ENCODE results near the gene FGB. TPM values are rescaled to one million over a fixed set of nuclear protein-coding genes. Genes with fewer than 3 reads are reported as not detected.

Gene FGB
- total RNA-seq, 1 donor = not detected

DNA sequence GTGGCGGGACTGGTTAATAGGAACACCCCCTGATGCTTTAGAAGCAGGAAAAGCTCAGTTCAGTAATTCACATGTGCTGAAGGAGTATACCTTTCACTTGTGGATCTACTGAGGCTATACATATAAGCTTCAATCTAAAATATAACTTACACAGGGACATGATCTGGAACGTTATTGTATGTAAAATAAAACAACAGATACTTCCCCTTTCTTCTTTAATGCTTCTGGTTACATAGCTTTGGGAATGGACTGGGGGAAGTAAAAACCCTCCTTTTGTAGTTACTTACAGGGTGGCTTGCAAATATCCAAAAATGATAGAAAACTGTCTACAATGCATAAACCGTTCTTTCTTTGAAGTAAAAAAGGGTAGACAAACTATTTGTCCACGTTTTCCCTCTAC, 47.8 kb downstream of the FGB start:
- no peak overlapping the region for H3K4me3 ChIP-seq (ENCODE audit: low read depth, low read length)
- TF ChIP-seq, protein P1, sequence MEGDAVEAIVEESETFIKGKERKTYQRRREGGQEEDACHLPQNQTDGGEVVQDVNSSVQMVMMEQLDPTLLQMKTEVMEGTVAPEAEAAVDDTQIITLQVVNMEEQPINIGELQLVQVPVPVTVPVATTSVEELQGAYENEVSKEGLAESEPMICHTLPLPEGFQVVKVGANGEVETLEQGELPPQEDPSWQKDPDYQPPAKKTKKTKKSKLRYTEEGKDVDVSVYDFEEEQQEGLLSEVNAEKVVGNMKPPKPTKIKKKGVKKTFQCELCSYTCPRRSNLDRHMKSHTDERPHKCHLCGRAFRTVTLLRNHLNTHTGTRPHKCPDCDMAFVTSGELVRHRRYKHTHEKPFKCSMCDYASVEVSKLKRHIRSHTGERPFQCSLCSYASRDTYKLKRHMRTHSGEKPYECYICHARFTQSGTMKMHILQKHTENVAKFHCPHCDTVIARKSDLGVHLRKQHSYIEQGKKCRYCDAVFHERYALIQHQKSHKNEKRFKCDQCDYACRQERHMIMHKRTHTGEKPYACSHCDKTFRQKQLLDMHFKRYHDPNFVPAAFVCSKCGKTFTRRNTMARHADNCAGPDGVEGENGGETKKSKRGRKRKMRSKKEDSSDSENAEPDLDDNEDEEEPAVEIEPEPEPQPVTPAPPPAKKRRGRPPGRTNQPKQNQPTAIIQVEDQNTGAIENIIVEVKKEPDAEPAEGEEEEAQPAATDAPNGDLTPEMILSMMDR (IDR thresholded peaks at IDR 0.05; ENCODE audit: insufficient read depth, low read length) = no peak
- no peak for DNase-seq (ENCODE audit: low read depth)

DNA sequence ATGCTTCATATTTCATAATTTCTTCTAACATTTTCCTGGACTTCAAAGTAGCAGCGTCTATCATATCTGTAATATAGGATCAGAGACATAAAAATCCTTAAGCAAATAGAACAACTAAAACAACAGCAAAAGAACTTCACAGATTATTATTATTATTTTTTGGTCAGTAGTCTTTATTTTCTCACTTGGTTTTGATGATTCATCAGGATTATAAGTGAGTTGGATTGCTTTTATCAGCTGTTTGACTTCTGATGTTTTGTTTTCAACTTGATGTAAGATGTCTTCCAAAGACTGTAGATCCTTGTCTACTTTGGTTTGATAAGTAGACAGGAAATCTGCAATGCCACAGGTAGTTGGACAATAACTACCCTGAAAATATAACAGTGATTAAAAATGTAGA, 49.0 kb downstream of the FGB start:
- no peak for DNase-seq (ENCODE audit: low read depth)
- TF ChIP-seq, protein P1 (IDR thresholded peaks at IDR 0.05; ENCODE audit: insufficient read depth, low read length) = no peak
- no peak overlapping the region for H3K4me3 ChIP-seq (ENCODE audit: low read depth, low read length)

DNA sequence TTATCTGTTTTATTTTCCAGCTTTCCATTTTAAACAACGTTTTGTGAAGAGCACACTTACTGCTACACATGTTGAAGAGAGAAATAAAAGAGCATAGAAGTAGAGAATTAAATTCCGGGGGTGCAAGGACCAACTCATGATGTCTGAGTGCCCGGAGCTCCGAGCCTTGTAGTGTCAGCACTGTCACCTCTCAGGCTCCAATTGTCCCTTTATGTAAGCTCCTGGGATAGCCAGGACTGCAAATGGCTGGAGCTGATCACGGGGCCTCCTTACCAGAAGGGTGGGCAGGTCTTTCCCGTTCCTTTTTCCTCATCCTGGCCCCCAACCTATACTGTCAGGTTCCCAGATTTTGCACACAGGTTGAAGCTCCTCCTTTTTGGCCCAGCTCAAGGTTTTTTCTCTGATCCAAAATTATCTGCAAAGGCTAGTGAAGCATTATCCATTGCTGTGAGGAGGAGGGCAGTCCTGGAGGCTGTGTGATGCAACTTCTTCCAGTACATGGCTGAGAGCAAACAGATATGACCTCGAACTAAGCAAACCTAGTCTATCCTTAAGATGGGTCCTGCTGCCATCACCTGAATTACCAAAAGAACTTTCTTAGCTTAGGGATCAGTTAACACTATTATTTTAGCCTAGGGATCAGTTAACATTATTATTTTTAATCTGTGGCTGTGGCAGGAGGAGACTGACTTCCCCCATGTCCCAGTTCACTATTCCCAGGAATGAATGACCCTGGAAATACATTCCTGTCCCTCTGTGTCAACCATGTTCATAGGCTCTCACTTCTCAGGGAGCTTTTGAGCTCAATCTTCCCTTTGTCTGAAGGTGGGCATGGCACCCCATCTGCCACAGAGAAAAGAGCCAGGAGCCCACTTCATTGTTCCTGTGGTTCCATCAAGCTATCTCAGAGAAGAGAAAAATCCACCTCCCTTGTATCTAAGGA, 49.9 kb downstream of the FGB start, which contains the start of gene FGG:
TSS of gene FGG (minus strand) at position 185 of the 943 bp plus-strand sequence. CDS start at position 138, 47 bp downstream.
- DNase-seq (ENCODE audit: low read depth) = no peak
- TF ChIP-seq, protein P1 (IDR thresholded peaks at IDR 0.05; ENCODE audit: insufficient read depth, low read length) = no peak

DNA sequence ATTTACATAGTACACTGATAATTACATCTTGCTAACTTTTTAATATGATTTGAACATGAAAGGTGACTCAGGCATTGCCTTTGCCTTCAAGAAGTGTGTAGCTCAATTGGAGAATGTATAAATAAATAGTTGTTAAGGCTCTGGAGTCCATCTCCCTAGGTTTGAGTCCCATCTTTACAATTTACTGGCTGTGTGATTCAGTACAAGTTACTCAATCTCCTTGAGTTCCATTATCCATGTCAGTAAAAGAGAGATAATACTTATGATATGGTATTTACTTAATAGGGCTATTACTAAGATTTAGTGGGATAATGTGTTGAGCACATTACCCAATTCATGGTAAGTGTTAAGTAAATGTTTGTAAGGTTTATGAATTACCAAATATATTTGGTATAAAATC, 51.5 kb downstream of the FGB start:
- no peak for DNase-seq (ENCODE audit: low read depth)
- TF ChIP-seq, protein P1 (IDR thresholded peaks at IDR 0.05; ENCODE audit: insufficient read depth, low read length) = no peak
- H3K4me3 ChIP-seq (ENCODE audit: low read depth, low read length) = no peak overlapping the region

More for the DNA sequence above, 49.9 kb downstream of the FGB start, which contains the start of gene FGG:
- no peak within 1 kb of the TSS for H3K4me3 ChIP-seq (ENCODE audit: low read depth, low read length)

DNA sequence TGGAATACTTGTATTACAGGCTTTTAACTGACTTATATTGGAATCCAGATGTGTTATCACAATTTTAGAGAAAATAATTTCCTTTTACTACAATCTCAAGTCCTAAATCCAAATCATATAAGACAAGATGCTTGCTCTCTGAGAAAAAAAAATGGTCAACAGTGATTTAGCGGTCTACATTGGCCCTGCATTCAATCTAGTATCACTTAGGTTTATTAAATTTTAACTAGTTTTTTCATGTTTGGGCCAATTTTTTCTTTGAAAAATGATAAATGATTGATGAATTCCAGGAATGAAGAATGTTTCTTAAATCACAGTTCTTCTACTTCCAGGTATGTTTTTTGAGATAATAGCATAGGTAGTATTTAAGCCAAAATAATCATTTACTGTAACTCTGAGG, 52.4 kb downstream of the FGB start:
- H3K4me3 ChIP-seq (ENCODE audit: low read depth, low read length) = no peak overlapping the region
- TF ChIP-seq, protein P1 (IDR thresholded peaks at IDR 0.05; ENCODE audit: insufficient read depth, low read length) = no peak
- DNase-seq (ENCODE audit: low read depth) = no peak

DNA sequence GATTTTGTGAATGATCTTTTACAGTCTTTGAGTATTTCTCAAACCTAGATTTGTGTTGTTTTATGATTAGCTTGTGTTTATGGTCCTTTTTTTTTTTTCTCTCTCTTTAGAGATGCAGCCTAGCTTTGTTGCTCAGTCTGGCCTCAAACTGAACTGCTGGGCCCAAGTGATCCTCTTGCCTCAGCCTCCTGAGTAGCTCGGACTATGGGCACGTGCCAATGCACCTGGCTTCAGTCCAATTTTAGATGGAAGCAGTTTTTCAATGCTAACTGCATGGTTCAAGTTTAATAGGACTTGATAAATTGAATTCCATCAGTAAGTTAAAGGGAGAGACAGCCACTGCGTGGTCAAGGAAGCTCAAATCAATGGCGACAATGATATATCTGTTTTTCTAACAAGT, 53.5 kb downstream of the FGB start:
- DNase-seq (ENCODE audit: low read depth) = no peak
- TF ChIP-seq, protein P1 (IDR thresholded peaks at IDR 0.05; ENCODE audit: insufficient read depth, low read length) = no peak

More for the DNA sequence above, 53.5 kb downstream of the FGB start:
- H3K4me3 ChIP-seq (ENCODE audit: low read depth, low read length) = no peak overlapping the region
